Testis (tissue), 2 donors: Measurements from ENCODE around the gene RAD50.

ENCODE experiments used
- CTCF ChIP-seq, 3 experiments: fragments of 450-650 bp in 2 of 3; fragments of 200-600 bp in 1 of 3; sonication (generic) in 1 of 3; IDR thresholded peaks; one replicate each; pipeline ENCODE4 v1.5.1; 2016 to 2019; ENCODE audit warnings: antibody characterized with exemption in 3 of 3, mild to moderate bottlenecking in 2 of 3, moderate library complexity in 1 of 3
- POLR2A ChIP-seq: fragments of 450-650 bp; IDR thresholded peaks from one replicate; pipeline ENCODE4 v1.6.1; 2017; ENCODE audit warnings: antibody characterized with exemption, mild to moderate bottlenecking, moderate library complexity

GRCh38 chr5:132680780-132681475 lies 124.2 kb downstream of the RAD50 start:
- TF ChIP-seq CTCF (IDR thresholded peaks at IDR 0.05) (no peak), POLR2A (no peak)
